ENCODE measurements around the gene MARCHF10.

- TF ChIP-seq CTCF (IDR thresholded peaks at IDR 0.05) (no peak), EZH2phosphoT487 (IDR thresholded peaks at IDR 0.05) (no peak)
These were observed 27.2 kb downstream of the MARCHF10 start for GRCh38 chr17:62780951-62781350.

Data from neural progenitor cell (in vitro differentiated cells).